NCI-H1436 treated with DMSO at 0.1 percent for 48 hours (cell line): ENCODE data around the gene CENPE.

Source experiments
- DNase-seq: peaks from one replicate; lab custom pipeline; 2025; lab: John Stamatoyannopoulos, UW

Gene CENPE

DNA sequence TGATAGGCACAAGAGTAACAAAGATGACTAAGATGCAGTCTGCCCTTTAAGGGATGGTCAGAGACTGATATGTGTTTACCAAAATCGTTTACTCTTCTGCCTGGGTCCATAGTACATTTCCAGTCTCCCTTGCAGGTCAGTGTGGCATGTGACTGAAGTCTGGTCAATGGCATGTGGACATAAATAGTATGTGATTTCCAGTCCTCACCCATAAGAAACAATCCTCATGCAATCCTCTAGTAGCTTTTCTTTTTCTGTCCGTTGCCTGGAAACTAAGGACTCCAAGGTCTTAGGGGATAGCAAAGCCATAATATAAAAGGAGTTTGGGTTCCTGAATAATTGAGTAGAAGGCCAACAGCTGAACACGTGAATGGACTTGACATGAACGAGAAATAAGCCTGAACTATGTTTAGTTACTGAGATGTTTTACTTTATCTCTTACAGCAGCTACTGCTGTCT lies 122.7 kb downstream of the CENPE start:
- no peak for DNase-seq

DNA sequence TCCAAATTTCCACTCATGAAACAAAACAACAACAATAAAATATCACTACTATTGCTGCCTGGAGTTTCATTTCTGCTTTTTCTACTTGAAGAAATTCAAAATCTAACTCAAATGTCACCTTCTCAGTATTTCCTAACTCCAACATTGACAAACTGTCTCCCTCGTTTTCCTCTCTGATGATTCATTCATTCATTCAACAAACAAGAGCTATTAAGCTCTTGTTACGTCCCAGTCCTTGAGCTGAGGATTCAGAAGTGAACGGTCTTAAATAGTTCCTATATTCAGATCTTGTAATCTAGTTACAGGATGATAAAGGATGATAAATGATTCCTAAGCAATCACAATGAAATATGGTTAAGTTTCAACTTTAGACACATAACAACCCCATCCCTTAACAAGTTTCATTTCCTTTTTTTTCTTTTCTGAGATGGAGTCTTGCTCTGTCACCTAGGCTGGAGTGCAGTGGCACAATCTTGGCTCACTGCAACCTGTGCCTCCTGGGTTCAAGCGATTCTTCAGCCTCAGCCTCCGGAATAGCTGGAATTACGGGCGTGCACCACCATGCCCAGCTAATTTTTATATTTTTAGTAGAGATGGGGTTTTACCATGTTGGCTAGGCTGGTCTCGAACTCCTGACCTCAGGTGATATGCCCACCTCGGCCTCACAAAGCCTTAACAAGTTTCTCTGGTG lies 123.3 kb downstream of the CENPE start:
- no peak for DNase-seq

DNA sequence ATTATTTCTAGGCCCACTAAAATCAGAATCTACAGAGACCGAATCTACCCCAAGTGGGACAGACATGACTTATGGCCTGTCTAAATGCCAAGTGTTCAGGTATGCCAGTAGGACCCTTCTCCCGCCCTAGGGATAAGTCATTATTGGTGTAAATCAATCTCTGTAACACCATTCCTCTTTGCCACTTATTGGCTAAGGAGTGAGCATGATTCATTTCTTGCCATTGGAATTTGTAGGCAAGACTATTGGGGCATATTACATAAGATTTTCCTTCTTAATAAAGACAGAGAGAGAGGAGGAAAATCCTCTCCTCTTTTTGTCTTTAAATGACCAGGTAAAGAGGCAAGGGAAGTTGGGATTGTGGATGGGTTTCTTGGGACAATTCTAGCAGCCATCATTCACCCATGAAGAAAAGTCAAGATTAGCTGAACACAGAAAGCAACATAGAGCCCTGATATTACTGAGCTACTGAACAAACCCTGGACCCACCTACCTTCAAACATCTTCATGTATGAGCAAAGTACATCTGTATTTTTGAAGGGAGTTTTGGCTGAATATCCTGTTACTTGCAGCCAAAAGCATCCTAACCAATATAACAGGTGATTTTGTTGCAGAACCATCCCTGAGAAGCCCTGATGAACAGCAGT lies 124.2 kb downstream of the CENPE start:
- no peak for DNase-seq

DNA sequence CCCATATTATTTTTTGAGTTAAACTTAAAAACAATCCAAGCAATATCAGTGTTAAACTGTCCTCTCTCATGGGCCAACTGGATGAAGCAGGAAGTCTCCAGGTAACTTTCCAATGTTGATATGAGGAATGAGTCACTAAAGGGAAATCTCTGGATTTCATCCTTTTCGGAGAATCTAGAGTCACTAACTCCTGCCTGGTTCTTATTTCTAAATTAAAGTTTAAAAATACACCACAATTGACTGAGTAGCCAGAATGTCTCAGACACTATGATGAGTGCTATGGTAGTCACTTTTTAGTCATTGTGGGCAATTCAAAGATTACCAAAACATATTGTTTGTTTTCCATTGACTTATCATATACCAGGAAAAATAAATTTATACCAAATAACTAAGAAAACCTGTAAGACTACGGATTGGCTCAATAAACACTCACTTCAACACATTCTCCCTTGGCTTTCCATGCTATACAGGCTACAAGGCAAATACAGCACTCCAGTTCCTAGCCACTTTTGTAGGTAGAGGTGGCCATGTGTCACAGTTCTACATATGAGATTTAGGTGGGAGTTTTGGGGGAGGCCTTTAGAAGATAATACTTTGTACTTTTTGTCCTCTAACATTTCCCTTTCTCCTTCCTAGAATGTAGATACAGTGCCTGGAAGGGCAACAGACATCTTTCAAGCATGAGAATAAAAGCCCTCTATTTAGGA lies 130.1 kb downstream of the CENPE start:
- no peak for DNase-seq

DNA sequence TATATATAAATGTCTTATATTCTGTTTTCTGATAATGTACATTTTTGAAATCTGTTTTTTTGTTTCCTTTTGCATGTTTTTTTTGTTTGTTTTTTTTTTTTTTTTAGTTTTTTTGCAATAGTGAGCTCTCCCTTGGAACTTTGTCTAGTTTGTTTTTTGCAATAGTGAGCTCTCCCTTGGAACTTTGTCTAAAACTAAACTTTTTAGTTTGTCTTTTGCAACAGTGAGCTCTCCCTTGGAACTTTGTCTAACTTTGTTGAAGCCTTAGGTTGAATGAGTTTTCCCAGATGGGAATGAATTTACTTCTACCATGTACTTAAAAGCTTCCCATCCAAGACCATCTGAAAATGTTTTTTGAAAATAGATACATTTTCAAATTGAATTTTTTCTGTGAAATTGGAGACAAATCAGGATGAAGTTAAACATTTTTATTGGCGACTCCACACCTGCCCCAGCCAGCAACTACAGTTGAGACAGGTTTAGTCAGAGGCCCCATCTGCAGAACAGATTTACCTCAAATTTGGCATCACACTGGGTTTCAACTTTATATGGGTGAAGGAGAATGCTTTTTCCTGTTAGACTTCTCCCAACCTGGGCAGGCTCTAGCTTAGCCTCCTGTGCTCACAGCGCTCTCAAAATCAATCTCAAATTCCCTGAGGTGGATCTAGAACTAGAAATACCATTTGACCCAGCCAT lies 137.5 kb downstream of the CENPE start:
- DNase-seq, result no peak
